Endothelial cell of umbilical vein (primary cell): ENCODE data around the gene SH3BP1. TPM values are rescaled to one million over a fixed set of nuclear protein-coding genes. Genes with fewer than 3 reads are reported as not detected.

Source experiments
- BruUV-seq: library from RNA; stranded (reverse); fragments of 400-500 nt; replicated peaks from 2 replicates; lab custom pipeline; 2021; lab: Mats Ljungman, UMichigan
- CTCF ChIA-PET: fragments of 300-600, 350-600 bp; sonication (Branson Sonifier 250); formaldehyde crosslinking; loops from one replicate; lab custom pipeline; 2021; ENCODE audit warnings: antibody characterized with exemption, inconsistent platforms; lab: Charles Lee
- POLR2A ChIA-PET: fragments of 300-600, 350-600 bp; sonication (Branson Sonifier 250); formaldehyde crosslinking; loops from one replicate; lab custom pipeline; 2021; ENCODE audit warnings: antibody characterized with exemption, inconsistent platforms; lab: Charles Lee
- DNase-seq: peaks from one replicate; pipeline ENCODE4 v3.0.0-alpha.2; 2011; ENCODE audit warnings: low read depth, low spot score
- FAIRE-seq: peaks from 2 replicates; lab custom pipeline; 2011; peaks lifted over from hg19 to GRCh38; lab: Jason Lieb, UNC
- H2AFZ ChIP-seq: 2 replicates; pipeline ENCODE4 v1.6.0; 2012; ENCODE audit warnings: low read depth, low read length, control low read depth, inconsistent platforms
- H3K27ac ChIP-seq: 2 replicates; pipeline ENCODE4 v1.5.1; 2011; ENCODE audit warnings: low read depth, mild to moderate bottlenecking, control low read depth, low read length, moderate library complexity; ENCODE audit not compliant: insufficient read depth
- H3K27me3 ChIP-seq, 2 experiments: 2 replicates each; pipeline versions ENCODE4 v1.6.0 to v1.6.1; 2011; ENCODE audit warnings: low read length in 2 of 2, mixed read lengths in 1 of 2; ENCODE audit not compliant: control insufficient read depth in 2 of 2, insufficient read depth in 2 of 2
- H3K36me3 ChIP-seq, 2 experiments: 2 replicates in 1 of 2; 3 replicates in 1 of 2; pipeline ENCODE4 v1.5.1; 2011; ENCODE audit warnings: low read length in 2 of 2, mild to moderate bottlenecking in 1 of 2, moderate library complexity in 1 of 2; ENCODE audit not compliant: control insufficient read depth in 2 of 2, insufficient read depth in 2 of 2; ENCODE audit errors: extremely low read depth in 1 of 2
- H3K4me1 ChIP-seq: 3 replicates; pipeline ENCODE4 v1.5.1; 2011; ENCODE audit warnings: mild to moderate bottlenecking, low read length; ENCODE audit not compliant: control insufficient read depth, insufficient read depth; ENCODE audit errors: extremely low read depth
- H3K4me2 ChIP-seq: 2 replicates; pipeline ENCODE4 v1.6.1; 2011; ENCODE audit warnings: low read length, control low read depth, mixed read lengths; ENCODE audit not compliant: insufficient read depth
- H3K4me3 ChIP-seq, 3 experiments: fragments of 200-600 bp in 1 of 3; sonication (generic), shearing (Covaris generic) in 1 of 3; replicated peaks in 1 of 3; 2 replicates each; pipeline ENCODE4 v1.5.1; 2011 to 2016; ENCODE audit warnings: control low read depth in 3 of 3, low read length in 3 of 3, mild to moderate bottlenecking in 2 of 3, inconsistent platforms in 1 of 3, low read depth in 1 of 3, moderate library complexity in 1 of 3; ENCODE audit not compliant: insufficient read depth in 1 of 3
- H3K79me2 ChIP-seq: 2 replicates; pipeline ENCODE4 v1.6.0; 2012; ENCODE audit warnings: low read length, inconsistent platforms; ENCODE audit not compliant: control insufficient read depth, insufficient read depth
- H3K9ac ChIP-seq: replicated peaks from 2 replicates; pipeline ENCODE3; 2011; ENCODE audit warnings: low read length, control low read depth; ENCODE audit not compliant: insufficient read depth; ENCODE audit errors: extremely low read depth
- H3K9me1 ChIP-seq: replicated peaks from 3 replicates; pipeline ENCODE4 v1.6.0; 2011; ENCODE audit warnings: mild to moderate bottlenecking, low read length; ENCODE audit not compliant: control insufficient read depth, insufficient read depth; ENCODE audit errors: extremely low read depth
- H3K9me3 ChIP-seq: replicated peaks from 2 replicates; pipeline ENCODE4 v1.5.1; 2012; ENCODE audit warnings: low read length, inconsistent platforms; ENCODE audit not compliant: control insufficient read depth, insufficient read depth
- H4K20me1 ChIP-seq: replicated peaks from 2 replicates; pipeline ENCODE3; 2011; ENCODE audit warnings: mild to moderate bottlenecking, low read length; ENCODE audit not compliant: control insufficient read depth, insufficient read depth; ENCODE audit errors: extremely low read depth
- EZH2 ChIP-seq: IDR thresholded peaks from 2 replicates; pipeline ENCODE4 v1.6.1; 2012; ENCODE audit warnings: borderline replicate concordance, low read depth, mild to moderate bottlenecking, moderate library complexity, low read length, inconsistent platforms; ENCODE audit not compliant: severe bottlenecking
- FOS ChIP-seq: IDR thresholded peaks from 2 replicates; pipeline ENCODE4 v1.6.1; 2011; ENCODE audit warnings: mild to moderate bottlenecking, low read length, moderate library complexity, borderline replicate concordance; ENCODE audit not compliant: insufficient read depth
- GATA2 ChIP-seq: IDR thresholded peaks from 2 replicates; pipeline ENCODE4 v1.7.0; 2011; ENCODE audit warnings: low read depth, mild to moderate bottlenecking, moderate library complexity, mixed read lengths, low read length; ENCODE audit not compliant: insufficient read length, insufficient read depth
- JUN ChIP-seq: IDR thresholded peaks from 2 replicates; pipeline ENCODE4 v1.6.1; 2011; ENCODE audit warnings: borderline replicate concordance, low read depth; ENCODE audit not compliant: insufficient read length, insufficient read depth
- MYC ChIP-seq: IDR thresholded peaks from one replicate; pipeline ENCODE4 v1.6.1; 2011; ENCODE audit warnings: mild to moderate bottlenecking, low read depth, low read length
- POLR2A ChIP-seq: IDR thresholded peaks from 2 replicates; pipeline ENCODE4 v1.6.1; 2012; ENCODE audit warnings: low read depth, mild to moderate bottlenecking, control low read depth, low read length
- POLR2AphosphoS5 ChIP-seq: IDR thresholded peaks from 2 replicates; pipeline ENCODE4 v1.6.1; 2012; ENCODE audit warnings: low read depth, mild to moderate bottlenecking, control low read depth, low read length, moderate library complexity; ENCODE audit not compliant: insufficient read depth
- dilution Hi-C: fragments of 300-500 bp; cut with MboI; formaldehyde crosslinking; loops from one replicate; pipeline ENCODE4 v1.15.0; 2019; ENCODE audit warnings: low sequenced_read_pairs; ENCODE audit not compliant: extremely low pct_ligation_motif_present
- intact Hi-C: fragments of 100-400 bp; cut with micrococcal nuclease; formaldehyde crosslinking; loops from one replicate; pipeline ENCODE4 v1.10.0; 2022
- polyA plus RNA-seq, 4 experiments: library from polyadenylated mRNA; depleted of rRNA in 3 of 4; stranded (reverse) in 3 of 4; unstranded in 1 of 4; fragments of >200 nt; gene quantifications; 2 replicates each; pipeline versions ENCODE4 v1.2.1 to v1.2.3, GENCODE V29; 2011 to 2012; ENCODE audit warnings: missing spikeins in 1 of 4
- total RNA-seq: library from RNA; stranded (reverse); gene quantifications from 2 replicates; pipeline ENCODE4 v1.2.3, GENCODE V29; 2021
- TF ChIP-seq, protein P1 (sequence below): IDR thresholded peaks from 2 replicates; pipeline ENCODE4 v1.6.1; 2011; ENCODE audit not compliant: insufficient read depth, insufficient read length
- TF ChIP-seq, protein P2 (sequence below), 2 donors: IDR thresholded peaks; 1 replicate in 1 of 2; 2 replicates in 1 of 2; pipeline ENCODE4 v1.5.1; 2011; ENCODE audit warnings: low read length in 2 of 2, mild to moderate bottlenecking in 2 of 2, moderate library complexity in 2 of 2, control low read depth in 1 of 2, inconsistent platforms in 1 of 2, low read depth in 1 of 2; ENCODE audit not compliant: insufficient read depth in 1 of 2; ENCODE audit errors: extremely low read depth in 1 of 2

Gene SH3BP1
- total and polyA plus RNA-seq, 2 donors (not counting 3 experiments of a cell fraction or from before 2014, with no cell fraction given): 2.3 to 4.3 TPM

DNA sequence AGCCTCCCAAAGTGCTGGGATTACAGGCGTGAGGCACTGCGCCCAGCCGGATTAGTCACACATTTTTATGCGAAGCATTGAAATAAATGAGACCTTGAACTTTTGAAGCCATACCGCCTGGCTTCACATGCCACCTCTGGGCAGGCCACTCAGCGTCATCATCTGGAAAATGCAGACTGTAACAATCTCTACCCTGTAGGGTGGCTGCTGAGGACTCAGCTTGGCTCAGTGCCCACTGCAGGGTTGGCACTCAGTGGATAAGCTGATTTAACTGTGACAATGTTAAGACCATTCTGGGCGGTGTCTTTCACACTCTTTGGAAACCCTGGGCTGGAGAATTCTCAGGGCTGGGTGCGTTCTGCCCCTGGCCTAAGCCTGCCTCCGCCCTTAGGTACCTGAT is 8.5 kb downstream of the SH3BP1 start:
- Histone ChIP-seq H4K20me1 (no peaks in the 10 kb centered on the region), H3K9me3 (no peaks in the 10 kb centered on the region), H3K27ac (no peak overlapping the region), H3K9me1 (no peaks in the 10 kb centered on the region), H3K9ac (no peak overlapping the region), H2AFZ (no peak overlapping the region), H3K4me3 (no peak overlapping the region), H3K79me2 (no peaks in the 10 kb centered on the region), H3K27me3 (no peaks in the 10 kb centered on the region), H3K4me1 (no peaks in the 10 kb centered on the region), H3K36me3 (no peaks in the 10 kb centered on the region), H3K4me2 (no peak overlapping the region)
- intact Hi-C loops (no loop called here), dilution Hi-C loops (no loop called here)
- FAIRE-seq (no peak), DNase-seq (no peak)
- BruUV-seq: no TSS peak
- POLR2A ChIA-PET: no interaction called here
- TF ChIP-seq EZH2 (no peak), GATA2 (no peak), JUN (no peak), FOS (no peak), POLR2A (no peak), POLR2AphosphoS5 (no peak), MYC (no peak)
- TF ChIP-seq, protein P1, sequence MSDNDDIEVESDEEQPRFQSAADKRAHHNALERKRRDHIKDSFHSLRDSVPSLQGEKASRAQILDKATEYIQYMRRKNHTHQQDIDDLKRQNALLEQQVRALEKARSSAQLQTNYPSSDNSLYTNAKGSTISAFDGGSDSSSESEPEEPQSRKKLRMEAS: no peak
- TF ChIP-seq, protein P2, sequence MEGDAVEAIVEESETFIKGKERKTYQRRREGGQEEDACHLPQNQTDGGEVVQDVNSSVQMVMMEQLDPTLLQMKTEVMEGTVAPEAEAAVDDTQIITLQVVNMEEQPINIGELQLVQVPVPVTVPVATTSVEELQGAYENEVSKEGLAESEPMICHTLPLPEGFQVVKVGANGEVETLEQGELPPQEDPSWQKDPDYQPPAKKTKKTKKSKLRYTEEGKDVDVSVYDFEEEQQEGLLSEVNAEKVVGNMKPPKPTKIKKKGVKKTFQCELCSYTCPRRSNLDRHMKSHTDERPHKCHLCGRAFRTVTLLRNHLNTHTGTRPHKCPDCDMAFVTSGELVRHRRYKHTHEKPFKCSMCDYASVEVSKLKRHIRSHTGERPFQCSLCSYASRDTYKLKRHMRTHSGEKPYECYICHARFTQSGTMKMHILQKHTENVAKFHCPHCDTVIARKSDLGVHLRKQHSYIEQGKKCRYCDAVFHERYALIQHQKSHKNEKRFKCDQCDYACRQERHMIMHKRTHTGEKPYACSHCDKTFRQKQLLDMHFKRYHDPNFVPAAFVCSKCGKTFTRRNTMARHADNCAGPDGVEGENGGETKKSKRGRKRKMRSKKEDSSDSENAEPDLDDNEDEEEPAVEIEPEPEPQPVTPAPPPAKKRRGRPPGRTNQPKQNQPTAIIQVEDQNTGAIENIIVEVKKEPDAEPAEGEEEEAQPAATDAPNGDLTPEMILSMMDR (IDR thresholded peaks at IDR 0.05; ENCODE audit: extremely low read depth in 1 of 2, insufficient read depth in 1 of 2, low read depth in 1 of 2, low read length in 2 of 2): no peak
- CTCF ChIA-PET: interaction anchor here (1.9 kb wide), 1 partner anchor 34 kb away, joined by 6 read pairs; no protein-coding TSS in a partner anchor
